GM21619 (cell line): ENCODE data around the gene PFDN6.
"Not testable (repeated sequence)": the region's sequence is repeated elsewhere in the genome, so short reads cannot be mapped to it uniquely, and the experiment has no call there.

Source experiments
- ATAC-seq: cut with Tn5 transposase; IDR thresholded peaks from one replicate; pipeline ENCODE4 v1.9.1; 2021; ENCODE audit not compliant: unreplicated experiment

PFDN6 gene

DNA sequence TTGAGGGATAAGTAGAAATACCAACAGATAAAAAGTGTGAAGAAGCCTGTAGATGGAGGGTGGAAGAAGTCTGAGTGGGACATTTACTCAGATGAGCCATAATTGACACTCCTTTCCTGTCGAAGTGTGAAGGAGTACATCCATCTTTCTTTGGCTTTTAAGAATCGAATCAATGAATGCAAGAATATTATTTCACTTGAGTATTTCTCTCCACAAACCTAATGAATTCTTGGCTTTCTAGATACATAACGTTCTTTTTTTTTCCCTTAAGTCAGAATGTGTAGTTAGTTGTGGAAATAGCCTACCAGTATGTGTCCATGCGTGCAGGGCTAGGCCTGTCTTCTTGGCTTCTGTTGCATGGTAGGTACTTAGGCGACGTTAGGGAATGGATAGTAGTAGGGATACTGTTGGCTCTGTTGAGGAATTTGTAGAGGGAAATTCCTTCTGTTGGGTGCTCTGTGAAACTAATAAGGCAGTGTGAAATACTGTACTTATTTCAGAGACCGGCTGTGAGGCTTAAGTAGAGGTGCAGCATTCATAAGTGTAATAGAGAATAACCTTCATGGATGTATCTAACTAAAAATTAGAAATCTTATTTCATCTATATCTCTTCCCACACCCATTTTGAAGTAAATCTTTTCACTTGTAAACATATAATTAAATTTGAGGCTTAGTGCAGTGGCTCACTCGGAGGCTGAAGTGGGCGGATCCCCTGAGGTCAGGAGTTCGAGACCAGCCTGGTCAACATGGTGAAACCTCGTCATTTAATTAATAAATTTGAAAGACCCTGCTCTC lies 16.1 kb upstream of the PFDN6 start:
- no peak for ATAC-seq

DNA sequence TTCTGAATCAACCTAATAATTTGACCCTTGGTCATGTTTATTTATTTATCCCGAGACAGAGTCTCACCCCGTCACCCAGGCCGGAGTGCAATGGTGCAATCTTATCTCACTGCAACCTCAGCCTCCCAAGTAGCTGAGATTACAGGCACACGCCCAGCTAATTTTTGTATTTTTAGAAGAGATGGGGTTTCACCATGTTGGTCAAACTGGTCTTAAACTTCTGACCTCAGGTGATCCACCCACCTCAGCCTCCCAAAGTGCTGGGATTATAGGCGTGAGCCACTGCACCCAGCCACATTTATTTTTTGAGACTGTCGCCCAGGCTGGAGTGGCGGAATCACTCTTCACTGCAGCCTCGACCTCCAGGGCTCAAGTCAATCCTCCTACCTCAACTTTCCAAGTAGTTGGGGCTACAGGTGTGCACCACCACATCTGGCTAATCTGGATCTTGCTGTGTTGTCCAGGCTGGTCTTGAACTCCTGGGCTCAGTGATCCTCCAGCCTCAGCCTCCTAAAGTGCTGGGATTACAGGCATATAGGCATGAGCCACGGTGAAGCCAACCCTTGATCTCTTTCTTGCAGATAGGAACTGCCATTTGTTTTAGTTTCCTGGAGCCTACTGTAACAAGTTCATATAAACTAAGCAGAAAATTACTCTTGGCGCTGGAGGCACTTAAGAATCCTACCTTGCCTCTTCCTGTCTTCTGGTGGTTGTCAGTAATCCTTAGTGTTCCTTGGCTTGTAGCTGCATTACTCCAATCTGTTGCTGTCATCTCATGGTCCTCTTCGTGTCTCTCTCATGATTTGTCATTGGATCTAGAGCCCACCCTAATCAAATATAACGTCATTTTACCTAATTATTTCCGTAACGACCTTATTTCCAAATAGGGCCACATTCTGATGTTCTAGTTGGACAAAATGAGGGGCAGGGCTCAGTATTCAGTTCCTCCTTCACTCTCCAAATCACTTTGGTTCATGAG lies 15.2 kb upstream of the PFDN6 start:
- ATAC-seq: no peak

DNA sequence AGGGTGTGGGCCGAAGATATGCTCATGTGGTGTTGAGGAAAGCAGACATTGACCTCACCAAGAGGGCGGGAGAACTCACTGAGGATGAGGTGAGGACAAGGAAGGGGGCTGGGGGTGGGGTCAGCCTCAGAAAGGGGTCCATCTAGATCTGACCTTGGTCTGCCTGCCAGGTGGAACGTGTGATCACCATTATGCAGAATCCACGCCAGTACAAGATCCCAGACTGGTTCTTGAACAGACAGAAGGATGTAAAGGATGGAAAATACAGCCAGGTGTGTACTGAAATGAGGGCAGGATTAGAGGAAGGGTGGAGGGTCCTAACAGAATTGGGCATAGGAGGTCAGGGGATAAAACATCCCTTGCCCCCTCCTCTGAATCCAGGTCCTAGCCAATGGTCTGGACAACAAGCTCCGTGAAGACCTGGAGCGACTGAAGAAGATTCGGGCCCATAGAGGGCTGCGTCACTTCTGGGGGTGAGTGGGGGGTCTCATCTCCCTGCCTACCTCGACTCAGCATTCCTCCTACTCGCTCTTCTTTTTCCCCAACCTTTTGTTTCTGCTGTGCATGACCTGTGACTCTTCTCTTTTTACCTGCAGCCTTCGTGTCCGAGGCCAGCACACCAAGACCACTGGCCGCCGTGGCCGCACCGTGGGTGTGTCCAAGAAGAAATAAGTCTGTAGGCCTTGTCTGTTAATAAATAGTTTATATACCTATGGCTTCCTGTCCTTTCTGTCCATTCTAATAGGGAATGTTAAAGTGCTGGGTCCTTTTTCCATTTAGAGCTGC lies 13.4 kb upstream of the PFDN6 start:
- not testable (repeated sequence) for ATAC-seq

DNA sequence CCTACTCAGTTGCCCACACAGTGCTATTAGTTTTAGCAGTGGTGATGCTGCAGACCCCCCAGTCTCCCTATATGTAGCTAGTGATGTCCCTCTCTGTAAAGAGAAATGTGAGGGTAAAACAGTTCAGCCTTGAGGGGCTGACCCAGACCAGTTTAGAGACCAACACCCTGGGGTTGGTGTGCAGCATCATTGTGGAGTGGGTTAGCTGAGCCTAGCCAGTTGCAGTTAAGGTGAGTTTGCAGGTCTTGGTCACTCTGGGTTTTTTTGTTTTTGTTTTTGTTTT lies 12.9 kb upstream of the PFDN6 start:
- ATAC-seq: no peak

DNA sequence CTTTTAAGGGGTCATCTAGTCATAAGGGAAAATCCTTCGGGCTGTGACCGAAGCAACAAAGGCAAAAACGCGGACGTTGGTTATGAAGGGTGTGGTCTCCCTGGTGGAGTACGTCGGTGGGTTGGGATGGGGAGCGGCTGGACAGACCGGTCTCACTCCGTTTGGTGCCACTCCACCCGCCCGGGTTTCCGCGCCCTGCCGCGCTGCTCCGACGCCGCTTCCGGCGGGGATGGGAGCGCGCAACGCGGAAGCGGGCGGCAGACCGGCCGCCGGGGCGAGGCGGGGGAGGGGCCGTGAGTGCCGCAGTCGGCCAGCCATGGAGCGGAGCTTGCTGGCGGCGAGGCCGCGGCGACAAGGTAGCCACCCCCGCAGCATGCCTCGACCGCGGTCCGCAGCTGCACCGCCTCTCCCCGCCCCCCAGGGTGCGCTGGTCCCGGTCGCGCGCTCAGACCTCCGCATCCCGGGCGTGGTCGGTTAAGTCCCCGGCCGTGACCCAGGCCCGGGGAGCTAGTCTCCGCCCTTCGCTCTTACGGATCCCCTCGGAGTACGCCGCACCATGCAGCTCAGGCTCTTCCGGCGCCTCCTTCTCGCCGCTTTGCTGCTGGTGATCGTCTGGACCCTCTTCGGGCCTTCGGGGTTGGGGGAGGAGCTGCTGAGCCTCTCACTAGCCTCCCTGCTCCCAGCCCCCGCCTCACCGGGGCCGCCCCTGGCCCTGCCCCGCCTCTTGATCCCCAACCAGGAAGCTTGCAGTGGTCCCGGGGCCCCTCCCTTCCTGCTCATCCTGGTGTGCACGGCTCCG lies 12.3 kb upstream of the PFDN6 start, which contains the start of gene B3GALT4:
TSS of gene B3GALT4 (plus strand) at position 260 of the 799 bp plus-strand sequence. CDS start at position 557, 297 bp downstream.
- peak; percentile 52 for ATAC-seq

DNA sequence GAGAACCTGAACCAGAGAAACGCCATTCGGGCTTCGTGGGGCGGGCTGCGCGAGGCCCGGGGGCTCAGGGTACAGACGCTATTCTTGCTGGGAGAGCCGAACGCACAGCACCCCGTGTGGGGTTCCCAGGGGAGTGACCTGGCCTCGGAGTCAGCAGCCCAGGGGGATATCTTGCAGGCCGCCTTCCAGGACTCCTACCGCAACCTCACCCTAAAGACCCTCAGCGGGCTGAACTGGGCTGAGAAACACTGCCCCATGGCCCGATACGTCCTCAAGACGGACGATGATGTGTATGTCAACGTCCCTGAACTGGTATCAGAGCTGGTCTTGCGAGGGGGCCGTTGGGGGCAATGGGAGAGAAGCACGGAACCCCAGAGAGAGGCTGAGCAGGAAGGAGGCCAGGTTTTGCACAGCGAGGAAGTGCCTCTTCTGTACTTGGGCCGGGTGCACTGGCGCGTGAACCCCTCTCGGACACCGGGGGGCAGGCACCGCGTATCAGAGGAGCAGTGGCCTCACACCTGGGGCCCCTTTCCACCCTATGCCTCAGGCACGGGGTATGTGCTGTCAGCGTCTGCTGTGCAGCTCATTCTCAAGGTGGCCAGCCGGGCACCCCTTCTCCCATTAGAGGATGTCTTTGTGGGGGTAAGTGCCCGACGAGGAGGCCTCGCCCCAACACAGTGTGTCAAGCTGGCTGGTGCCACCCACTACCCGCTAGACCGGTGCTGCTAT lies 11.6 kb upstream of the PFDN6 start:
- ATAC-seq: no peak

DNA sequence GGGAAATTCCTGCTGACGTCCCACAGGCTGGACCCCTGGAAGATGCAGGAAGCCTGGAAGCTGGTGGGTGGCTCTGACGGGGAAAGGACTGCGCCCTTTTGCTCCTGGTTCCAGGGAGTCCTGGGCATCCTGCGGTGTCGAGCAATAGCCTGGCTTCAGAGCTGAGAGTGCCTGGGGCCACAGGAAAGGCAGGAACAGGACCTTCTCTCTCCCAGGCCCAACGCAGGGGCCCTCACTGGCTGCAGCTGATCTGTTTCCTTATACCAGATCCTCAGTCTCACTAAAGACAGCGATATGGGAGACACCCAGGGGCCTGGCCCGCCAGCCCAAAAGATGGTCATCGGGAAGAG lies 11.0 kb upstream of the PFDN6 start:
- ATAC-seq: no peak

DNA sequence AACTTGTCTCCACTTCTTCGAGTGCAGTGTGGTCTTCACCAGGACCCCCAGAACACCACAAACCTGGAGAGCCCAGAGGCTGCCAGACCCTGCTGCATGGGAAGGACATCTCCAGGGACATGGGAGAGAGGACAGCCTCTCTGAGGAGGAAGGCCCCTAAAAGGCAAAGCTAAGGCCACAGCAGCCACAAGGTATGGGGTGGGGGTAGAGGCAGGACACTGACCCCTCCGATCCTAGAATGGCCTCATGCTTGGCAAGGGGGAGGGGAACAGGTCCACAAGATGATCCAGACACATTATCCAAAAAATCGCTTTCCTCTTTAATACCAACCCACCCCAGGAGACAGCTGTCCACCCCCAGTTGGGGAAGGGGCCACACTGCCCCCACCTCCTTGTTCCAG lies 10.6 kb upstream of the PFDN6 start:
- ATAC-seq: no peak

DNA sequence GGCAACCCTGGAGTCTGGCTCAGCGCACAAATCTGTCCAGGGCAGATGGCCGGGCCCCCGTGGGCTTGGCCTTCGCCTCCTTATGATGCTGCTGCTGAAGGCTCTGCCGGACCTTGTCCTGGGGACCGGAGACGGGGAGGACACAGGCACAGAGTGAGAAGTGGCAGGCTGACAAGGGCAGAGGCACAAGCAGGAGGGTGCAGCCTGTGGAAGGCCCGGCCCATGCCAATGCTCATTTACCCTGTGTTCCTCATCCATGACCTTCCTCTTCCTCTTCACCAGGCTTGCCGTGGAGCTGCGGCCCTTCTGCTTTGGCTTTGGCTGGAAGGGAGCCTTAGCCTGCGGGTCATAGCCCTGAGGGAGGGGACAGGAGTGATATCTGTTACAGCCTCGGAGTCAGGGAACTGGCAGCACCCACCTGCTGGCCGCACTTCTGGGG lies 10.1 kb upstream of the PFDN6 start:
- ATAC-seq: no peak

DNA sequence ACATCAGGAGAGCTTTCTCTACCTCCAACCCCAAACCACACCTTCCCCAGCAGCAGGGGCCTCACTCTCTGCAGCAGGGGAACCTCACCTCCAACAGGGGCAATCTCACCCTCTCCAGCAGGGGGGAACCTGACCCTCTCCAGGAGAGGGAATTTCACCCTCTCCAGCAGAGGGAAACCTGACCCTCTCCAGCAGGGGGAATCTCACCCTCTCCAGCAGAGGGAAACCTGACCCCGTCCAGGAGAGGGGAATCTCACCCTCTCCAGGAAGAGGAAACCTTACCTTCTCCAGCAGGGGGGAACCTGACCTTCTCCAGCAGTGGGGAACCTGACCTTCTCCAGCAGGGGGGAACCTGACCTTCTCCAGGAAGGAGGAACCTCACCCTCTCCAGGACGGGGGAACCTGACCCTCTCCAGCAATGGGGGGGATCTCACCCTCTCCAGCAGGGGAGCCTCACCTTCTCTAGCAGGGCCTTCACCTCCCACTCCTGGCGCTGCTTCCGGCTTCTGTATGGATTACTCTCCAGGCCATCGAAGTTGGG lies 9.4 kb upstream of the PFDN6 start:
- ATAC-seq: no peak

DNA sequence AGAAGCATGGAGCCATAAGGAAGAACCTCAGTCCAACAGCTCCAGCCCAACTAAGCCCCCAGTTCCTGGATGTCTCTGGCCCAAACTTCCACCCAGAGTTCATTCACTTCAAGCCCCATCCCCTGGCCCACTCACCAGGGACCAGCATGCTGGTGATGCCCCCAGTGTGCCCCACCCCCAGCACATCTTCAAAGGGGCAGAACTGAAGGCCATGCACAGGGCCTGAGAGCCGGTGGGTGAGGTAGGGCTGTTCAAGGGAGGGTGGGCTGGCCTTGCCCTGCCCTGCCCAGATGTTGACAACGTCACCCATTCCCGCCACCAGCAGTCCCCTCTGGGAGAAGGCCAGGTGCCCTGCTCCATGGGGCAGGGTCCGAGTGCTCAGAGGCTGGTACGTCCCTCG lies 8.9 kb upstream of the PFDN6 start:
- ATAC-seq: no peak

DNA sequence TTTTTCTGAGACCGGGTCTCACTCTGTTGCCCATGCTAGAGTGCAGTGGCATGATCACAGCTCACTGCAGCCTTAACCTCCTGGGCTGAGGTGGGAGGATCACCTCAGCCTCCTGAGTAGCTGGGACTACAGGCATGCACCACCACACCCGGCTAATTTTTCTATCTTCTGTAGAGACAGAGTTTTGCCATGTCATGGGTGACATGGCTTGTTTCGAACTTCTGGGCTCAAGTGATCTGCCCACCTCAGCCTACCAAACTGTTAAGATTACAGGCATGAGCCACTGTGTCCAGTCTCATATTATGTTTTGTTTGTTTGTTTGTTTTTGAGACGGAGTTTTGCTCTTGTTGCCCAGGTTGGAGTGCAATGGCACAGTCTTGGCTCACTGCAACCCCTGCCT lies 4.2 kb upstream of the PFDN6 start:
- not testable (repeated sequence) for ATAC-seq

DNA sequence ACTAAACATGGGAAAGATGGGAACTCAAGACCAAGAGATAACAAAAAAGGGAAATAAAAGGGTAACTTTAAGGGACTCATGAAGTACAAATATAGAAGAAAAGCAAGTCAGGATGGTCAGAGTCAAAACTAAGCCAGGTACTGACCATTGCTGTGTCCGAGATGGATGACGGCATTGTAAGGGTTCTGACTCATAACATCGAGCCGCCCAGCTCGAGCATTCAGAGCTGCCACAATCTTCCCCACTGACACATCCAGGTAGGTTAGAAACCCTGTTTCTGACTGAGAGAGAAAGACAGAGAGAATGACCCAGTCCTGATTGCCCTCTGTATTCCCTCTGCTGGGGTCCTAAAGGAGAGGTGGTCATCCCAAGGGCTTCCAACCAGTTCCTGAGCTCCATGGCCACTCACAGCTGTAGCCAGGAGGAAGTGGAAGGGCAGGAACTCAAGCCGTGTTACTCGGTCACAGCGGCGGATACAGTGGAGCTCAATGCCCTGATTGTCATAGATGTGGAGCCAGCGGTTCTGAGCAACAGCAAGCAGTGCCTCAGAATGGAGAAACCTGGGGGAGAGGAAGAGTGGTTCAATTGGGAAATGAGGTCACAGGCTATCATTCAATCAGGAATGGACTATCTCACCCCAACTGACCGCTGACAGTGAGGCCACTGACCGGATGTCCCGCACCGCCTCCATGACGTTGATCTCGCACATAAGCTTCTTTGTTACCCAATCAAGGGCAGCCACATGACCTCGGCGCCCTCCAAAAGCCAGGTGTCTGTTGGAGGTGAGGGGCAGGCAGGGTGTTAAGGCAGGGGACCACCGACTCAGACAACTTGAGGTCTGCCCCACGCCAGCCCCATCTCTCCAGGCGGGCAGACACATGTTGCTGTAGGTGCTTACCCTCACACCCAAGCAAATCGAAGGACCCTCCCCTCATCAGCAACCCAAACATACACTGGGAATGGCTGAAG lies 2.2 kb upstream of the PFDN6 start:
- no peak for ATAC-seq

DNA sequence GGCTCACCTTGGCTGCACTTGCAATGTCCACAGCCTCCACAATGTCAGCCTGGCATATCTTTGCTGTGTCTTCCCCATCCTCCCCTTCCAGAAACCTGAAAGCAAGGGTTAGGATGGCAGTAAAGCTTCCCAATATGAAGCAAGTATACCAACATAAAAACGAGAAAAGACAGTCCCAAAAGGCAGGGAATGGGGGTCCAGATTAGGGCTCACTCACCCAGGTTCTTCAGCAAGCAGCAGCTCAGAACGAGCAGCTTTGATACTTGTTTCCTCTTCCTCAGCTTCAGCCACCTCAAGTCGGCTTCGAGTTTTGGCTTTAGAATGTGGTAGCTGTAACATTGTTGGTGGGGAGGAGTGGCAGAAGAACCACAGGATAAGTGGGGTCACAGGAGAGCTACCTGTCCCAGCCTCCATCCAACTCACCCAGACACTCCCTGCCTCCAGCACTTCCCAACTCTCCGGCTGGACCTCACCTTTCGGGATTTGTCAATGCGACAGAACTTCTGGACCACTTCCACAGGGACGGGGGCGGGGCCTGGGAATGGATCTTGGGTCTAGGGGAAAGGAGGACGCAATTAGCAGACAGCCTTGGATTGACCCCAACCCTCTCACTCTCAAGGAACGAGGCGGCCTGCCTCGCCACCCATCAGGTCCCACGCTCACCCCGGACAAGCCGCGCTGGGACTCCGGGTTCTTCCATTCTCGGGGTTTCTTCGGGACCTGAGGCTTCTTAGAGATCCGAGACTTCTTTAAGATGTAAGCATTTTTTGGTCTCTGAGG lies 1.1 kb upstream of the PFDN6 start:
- ATAC-seq: no peak

DNA sequence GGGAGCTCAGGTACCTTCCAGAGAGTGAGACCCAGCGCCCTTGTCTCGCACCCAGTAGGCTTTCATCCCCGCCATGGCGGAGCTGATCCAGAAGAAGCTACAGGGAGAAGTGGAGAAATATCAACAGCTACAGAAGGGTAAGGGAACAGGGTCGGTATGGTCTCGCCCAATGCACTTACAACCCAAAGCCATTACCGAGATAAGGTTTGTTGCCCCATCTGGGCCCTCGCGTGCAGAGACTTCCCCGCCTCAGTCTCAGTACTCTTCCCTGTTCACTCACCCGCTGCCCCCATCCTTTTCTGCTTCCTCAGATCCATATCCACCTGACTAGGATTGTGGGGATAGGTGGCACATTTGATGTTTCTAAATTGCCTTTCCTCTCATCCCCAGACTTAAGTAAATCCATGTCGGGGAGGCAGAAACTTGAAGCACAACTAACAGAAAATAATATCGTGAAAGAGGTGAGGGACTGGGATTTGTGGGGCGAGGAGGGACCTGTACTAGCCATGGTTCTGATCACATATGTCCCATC lies 449 bp downstream of the PFDN6 start:
- no peak for ATAC-seq

DNA sequence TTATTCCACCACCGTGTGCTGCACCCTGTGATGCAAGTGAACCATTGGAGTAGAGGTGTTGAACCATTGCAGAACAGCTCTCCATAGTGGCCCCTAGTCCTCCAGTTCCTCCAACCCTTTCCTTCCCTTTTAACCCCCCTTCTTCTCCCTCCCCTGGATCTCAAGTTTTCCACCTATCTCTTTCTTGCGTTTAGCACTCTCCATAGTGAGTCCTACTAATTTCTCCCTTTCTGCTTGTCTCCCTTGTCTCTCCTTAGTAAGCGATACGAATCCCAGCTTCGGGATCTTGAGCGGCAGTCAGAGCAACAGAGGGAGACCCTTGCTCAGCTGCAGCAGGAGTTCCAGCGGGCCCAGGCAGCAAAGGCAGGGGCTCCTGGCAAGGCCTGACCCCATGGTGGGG lies 1.1 kb downstream of the PFDN6 start:
- no peak for ATAC-seq

DNA sequence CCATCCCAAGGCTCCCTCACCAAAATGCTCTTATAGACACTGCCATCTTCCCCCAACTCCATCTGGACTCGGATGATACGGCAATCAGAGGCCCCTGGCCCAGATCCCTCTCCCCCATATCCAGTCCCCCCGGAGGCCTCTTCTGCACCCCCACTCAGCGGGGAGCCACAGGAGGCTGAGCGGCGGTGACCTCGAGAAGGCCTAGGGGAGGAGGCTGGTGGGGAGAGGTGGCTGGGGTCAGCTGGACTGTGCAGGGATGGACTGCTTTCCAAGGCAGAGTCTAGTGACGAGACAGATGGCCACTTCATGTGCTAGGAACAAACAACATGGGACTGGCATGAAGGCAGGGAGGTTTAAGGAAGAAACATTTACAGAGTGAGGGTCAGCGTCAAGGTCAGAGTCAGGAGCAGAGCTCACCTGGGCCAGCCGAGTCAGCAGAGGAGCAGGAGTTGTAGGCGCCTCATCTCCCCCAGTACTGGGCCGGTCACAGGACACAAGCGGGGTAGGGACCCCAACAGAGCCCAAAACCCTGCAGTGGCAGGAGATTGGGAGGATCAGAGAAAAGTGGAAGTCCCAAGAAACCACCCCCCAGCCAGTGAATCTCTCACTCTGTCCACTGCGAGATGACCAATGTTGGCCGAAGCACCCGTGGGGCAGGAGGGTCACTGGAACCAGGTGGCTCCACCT lies 3.7 kb downstream of the PFDN6 start:
- no peak for ATAC-seq
